ENCODE measurements around the gene UQCRQ. TPM values are rescaled to one million over a fixed set of nuclear protein-coding genes. Genes with fewer than 3 reads are reported as not detected.

The UQCRQ gene
- total and polyA plus RNA-seq, 2 of the 13 experiments (the other 11 are each of a cell fraction or from before 2014, with no cell fraction given): 257 to 575 TPM

DNA sequence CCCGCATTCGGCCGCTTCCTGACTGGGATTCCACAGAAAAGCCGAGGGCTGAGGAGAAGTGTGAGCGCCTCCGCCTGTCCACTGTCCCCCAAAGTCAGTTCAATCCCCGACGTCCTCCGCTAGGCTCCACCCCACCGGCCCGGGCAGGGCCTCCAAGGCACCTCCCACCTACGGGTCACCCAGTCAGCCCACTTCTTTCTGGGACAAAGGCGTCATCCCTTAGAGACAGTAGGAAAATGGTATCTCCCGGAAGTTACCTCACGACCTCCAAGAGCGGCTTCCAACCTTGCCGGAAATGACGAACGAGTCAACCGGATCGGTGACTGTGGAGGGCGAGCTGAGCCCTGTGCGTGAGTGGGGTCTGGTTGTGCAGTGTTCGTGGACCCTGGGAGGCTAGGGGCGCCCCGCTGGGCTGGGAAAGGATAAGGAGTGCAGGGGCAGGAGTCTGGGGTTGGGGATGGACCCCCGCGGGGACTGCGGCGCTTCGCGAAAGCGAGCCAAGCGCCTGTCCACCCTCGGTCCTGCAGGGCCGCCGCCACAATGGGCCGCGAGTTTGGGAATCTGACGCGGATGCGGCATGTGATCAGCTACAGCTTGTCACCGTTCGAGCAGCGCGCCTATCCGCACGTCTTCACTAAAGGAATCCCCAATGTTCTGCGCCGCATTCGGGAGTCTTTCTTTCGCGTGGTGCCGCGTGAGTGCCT is at the start of gene UQCRQ, which contains the start of gene GDF9 (continued):
- peak; percentile 84 for TF ChIP-seq GMEB1 (CRISPR knock-in tag; IDR thresholded peaks at IDR 0.05; ENCODE audit: borderline replicate concordance)
- no peak; the same call in 1 of the 2 replicates for TF ChIP-seq ZNF816 (CRISPR knock-in tag; IDR thresholded peaks at IDR 0.05; ENCODE audit: borderline replicate concordance)
- TF ChIP-seq POLR2AphosphoS2 (IDR thresholded peaks at IDR 0.05; ENCODE audit: low read depth, low read length): 0 out of 2 replicates have a peak, but pooled peaks have one; percentile 53
- TF ChIP-seq ZIK1 (CRISPR knock-in tag; IDR thresholded peaks at IDR 0.05; ENCODE audit: borderline replicate concordance, low read depth): peak; percentile 43; the same call in 1 of the 2 replicates
- peak; percentile 89; the same call in 1 of the 2 replicates for TF ChIP-seq KDM5B (CRISPR knock-in tag; IDR thresholded peaks at IDR 0.05; ENCODE audit: borderline replicate concordance)
- TF ChIP-seq ZNF552 (CRISPR knock-in tag; IDR thresholded peaks at IDR 0.05; ENCODE audit: borderline replicate concordance): no peak
- peak; percentile 88 for TF ChIP-seq ZNF883 (CRISPR knock-in tag; IDR thresholded peaks at IDR 0.05; ENCODE audit: not compliant biosample characterization)
- TF ChIP-seq ZNF614 (CRISPR knock-in tag; IDR thresholded peaks at IDR 0.05; ENCODE audit: borderline replicate concordance): 0 out of 2 replicates have a peak, but pooled peaks have one; percentile 26
- peak; percentile 69; the same call in 1 of the 2 replicates for TF ChIP-seq SIN3A (IDR thresholded peaks at IDR 0.05; ENCODE audit: borderline replicate concordance, low read depth, low read length)
- TF ChIP-seq SCMH1 (CRISPR knock-in tag; IDR thresholded peaks at IDR 0.05; ENCODE audit: borderline replicate concordance): no peak
- no peak for TF ChIP-seq ZSCAN20 (CRISPR knock-in tag; IDR thresholded peaks at IDR 0.05; ENCODE audit: borderline replicate concordance)
- TF ChIP-seq ASH2L (IDR thresholded peaks at IDR 0.05; ENCODE audit: insufficient read length, low read depth, low read length): peak; percentile 86
- TF ChIP-seq SMAD1 (CRISPR knock-in tag; IDR thresholded peaks at IDR 0.05; ENCODE audit: borderline replicate concordance, low read depth): 0 out of 2 replicates have a peak, but pooled peaks have one; percentile 37
- TF ChIP-seq HMGA1 (CRISPR knock-in tag; conservative IDR thresholded peaks at IDR 0.05): no peak
- TF ChIP-seq FOXA1 (IDR thresholded peaks at IDR 0.05): no peak
- no peak; the same call in 1 of the 2 replicates for TF ChIP-seq FOXA1 (CRISPR knock-in tag; IDR thresholded peaks at IDR 0.05)
- 0 out of 2 replicates have a peak, but pooled peaks have one; percentile 68 for TF ChIP-seq MED13 (CRISPR knock-in tag; IDR thresholded peaks at IDR 0.05)
- no peak for TF ChIP-seq ZNF549 (CRISPR knock-in tag; IDR thresholded peaks at IDR 0.05)
- no peak for TF ChIP-seq ZNF367 (CRISPR knock-in tag; IDR thresholded peaks at IDR 0.05; ENCODE audit: borderline replicate concordance)
- peak; percentile 69 for TF ChIP-seq ZC3H13 (CRISPR knock-in tag; IDR thresholded peaks at IDR 0.05)
- TF ChIP-seq, protein P1, sequence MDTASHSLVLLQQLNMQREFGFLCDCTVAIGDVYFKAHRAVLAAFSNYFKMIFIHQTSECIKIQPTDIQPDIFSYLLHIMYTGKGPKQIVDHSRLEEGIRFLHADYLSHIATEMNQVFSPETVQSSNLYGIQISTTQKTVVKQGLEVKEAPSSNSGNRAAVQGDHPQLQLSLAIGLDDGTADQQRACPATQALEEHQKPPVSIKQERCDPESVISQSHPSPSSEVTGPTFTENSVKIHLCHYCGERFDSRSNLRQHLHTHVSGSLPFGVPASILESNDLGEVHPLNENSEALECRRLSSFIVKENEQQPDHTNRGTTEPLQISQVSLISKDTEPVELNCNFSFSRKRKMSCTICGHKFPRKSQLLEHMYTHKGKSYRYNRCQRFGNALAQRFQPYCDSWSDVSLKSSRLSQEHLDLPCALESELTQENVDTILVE (CRISPR knock-in tag; IDR thresholded peaks at IDR 0.05): peak; percentile 82
- peak; percentile 71; the same call in 1 of the 2 replicates for TF ChIP-seq ZSCAN9 (CRISPR knock-in tag; IDR thresholded peaks at IDR 0.05; ENCODE audit: borderline replicate concordance)
- TF ChIP-seq GATA4 (IDR thresholded peaks at IDR 0.05; ENCODE audit: borderline replicate concordance, low read depth): no peak
- TF ChIP-seq ZNF564 (CRISPR knock-in tag; IDR thresholded peaks at IDR 0.05): peak; percentile 41; the same call in 1 of the 2 replicates
- peak; percentile 54 for TF ChIP-seq SMC3 (IDR thresholded peaks at IDR 0.05; ENCODE audit: low read length)
- no peak for TF ChIP-seq ZNF30 (CRISPR knock-in tag; IDR thresholded peaks at IDR 0.05)
- TF ChIP-seq KMT2B (CRISPR knock-in tag; IDR thresholded peaks at IDR 0.05): peak; percentile 86
- TF ChIP-seq ZKSCAN5 (CRISPR knock-in tag; IDR thresholded peaks at IDR 0.05): no peak
- TF ChIP-seq BRD4 (CRISPR knock-in tag; IDR thresholded peaks at IDR 0.05): peak; percentile 26; the same call in 1 of the 2 replicates
- TF ChIP-seq SNRNP70 (IDR thresholded peaks at IDR 0.05; ENCODE audit: low read depth, low read length): no peak
